Measurements from ENCODE around the gene PPP1R8.
"Not testable (repeated sequence)": the region's sequence is repeated elsewhere in the genome, so short reads cannot be mapped to it uniquely, and the experiment has no call there.

The PPP1R8 gene

GRCh38 chr1:27830621-27831440 lies at the start of gene PPP1R8:
Gene PPP1R8, plus strand, starts transcription at chr1:27830782. Its CDS starts 54 bp downstream, at chr1:27830836.
- ATAC-seq: peak; percentile 100
- DNase-seq: peak; percentile 92

- no peak for DNase-seq
- ATAC-seq: no peak
Measured at GRCh38 chr1:27782950-27783349, 47.6 kb upstream of the PPP1R8 start.

GRCh38 chr1:27784700-27785099 lies 45.9 kb upstream of the PPP1R8 start:
- ATAC-seq: no peak
- no peak for DNase-seq

- ATAC-seq (no peak), DNase-seq (no peak)
Measured at GRCh38 chr1:27785781-27786455, 44.7 kb upstream of the PPP1R8 start.

- no peak for DNase-seq
- no peak for ATAC-seq
Measured at GRCh38 chr1:27787895-27788294, 42.7 kb upstream of the PPP1R8 start.

GRCh38 chr1:27789540-27790041 lies 41.0 kb upstream of the PPP1R8 start:
- no peak for DNase-seq
- ATAC-seq: no peak

- ATAC-seq: not testable (repeated sequence)
Measured at GRCh38 chr1:27790270-27790669, 40.3 kb upstream of the PPP1R8 start.

GRCh38 chr1:27795601-27796000 lies 35.0 kb upstream of the PPP1R8 start:
- ATAC-seq: no peak

More at GRCh38 chr1:27790270-27790669, 40.3 kb upstream of the PPP1R8 start:
- DNase-seq: not testable (repeated sequence)

GRCh38 chr1:27804791-27805190 lies 25.8 kb upstream of the PPP1R8 start:
- ATAC-seq (peak; percentile 71), DNase-seq (peak; percentile 10)

More at GRCh38 chr1:27795601-27796000, 35.0 kb upstream of the PPP1R8 start:
- DNase-seq: no peak

GRCh38 chr1:27806758-27807157 lies 23.8 kb upstream of the PPP1R8 start:
- DNase-seq: no peak
- no peak for ATAC-seq

GRCh38 chr1:27807385-27807784 lies 23.2 kb upstream of the PPP1R8 start:
- DNase-seq: no peak
- no peak for ATAC-seq

DNA sequence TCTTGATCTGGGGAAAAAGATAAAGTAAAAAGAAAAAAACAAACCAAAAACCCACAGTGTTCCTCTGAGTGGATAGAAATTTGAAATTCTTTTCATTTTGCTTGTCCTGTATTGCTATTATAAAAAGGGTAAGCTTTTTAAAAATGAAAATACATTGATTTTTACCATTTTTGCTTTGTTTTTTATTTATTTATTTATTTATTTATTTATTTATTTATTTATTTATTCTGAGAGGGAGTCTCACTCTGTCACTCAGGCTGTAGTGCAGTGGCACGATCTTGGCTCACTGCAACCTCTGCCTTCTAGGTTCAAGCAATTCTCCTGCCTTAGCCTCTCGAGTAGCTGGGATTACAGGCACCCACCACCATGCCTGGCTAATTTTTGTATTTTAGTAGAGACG lies 22.5 kb upstream of the PPP1R8 start:
- ATAC-seq, DNase-seq: not testable (repeated sequence)

- ATAC-seq: no peak
- DNase-seq: no peak
Measured at GRCh38 chr1:27809883-27810282, 20.7 kb upstream of the PPP1R8 start.

DNA sequence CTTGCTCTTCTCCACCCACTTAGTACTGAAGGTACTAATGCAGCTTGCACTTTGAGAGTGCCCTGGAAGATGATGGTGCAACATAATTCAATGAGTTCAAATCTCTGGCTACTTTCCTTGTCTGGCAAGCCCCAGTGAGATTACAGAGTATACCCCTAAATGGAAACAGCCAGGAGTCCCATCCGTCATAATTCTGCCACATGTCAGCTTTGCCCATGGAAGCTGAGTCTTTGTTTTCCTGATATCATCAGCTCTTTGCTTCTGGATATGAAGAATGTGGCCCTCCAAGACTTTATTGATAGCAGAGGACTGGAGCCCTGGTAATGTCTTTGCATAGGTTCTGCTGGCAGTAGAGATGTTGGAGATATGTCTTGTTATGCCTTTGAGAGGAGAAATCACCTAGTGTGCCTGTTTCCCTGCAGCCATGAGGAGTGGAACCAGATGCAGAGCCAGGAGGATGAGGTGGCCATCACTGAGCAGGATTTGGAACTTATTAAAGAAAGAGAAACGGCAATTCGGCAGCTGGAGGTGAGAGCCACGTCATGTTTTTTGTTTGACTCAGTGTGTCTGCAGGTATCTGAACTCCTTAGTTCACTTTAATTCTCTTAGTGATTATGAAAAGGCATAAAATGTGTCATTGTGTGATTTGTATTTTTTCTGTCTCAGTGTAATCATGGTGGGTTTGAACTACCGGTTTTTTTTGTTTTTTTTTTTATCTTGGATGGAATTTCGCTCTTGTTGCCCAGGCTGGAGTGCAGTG lies 18.7 kb upstream of the PPP1R8 start:
- DNase-seq (no peak), ATAC-seq (no peak)

- DNase-seq (no peak), ATAC-seq (no peak)
Measured at GRCh38 chr1:27816921-27817630, 13.5 kb upstream of the PPP1R8 start.

- DNase-seq (no peak), ATAC-seq (no peak)
Measured at GRCh38 chr1:27821761-27822315, 8.7 kb upstream of the PPP1R8 start.

DNA sequence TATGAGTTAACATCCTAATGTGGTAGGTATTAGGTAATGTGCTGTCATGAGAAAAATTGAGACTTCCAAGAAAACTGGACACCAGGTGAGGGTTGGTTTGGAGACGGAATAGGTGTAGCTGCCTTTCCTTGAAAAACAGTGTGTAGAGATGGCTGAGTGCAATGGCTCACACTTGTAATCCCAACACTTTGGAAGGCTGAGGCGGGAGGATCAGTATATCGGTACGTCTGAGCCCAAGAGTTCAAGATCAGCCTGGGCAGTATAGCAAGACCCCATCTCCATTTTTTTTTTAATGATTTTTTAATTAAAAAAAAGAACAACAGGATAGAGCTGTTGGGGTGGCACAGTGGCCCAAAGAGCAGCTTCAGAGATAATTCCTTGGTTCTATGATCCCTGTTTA lies 6.8 kb upstream of the PPP1R8 start:
- ATAC-seq: no peak
- no peak for DNase-seq

GRCh38 chr1:27824411-27824810 lies 6.2 kb upstream of the PPP1R8 start:
- ATAC-seq: no peak
- DNase-seq: no peak

DNA sequence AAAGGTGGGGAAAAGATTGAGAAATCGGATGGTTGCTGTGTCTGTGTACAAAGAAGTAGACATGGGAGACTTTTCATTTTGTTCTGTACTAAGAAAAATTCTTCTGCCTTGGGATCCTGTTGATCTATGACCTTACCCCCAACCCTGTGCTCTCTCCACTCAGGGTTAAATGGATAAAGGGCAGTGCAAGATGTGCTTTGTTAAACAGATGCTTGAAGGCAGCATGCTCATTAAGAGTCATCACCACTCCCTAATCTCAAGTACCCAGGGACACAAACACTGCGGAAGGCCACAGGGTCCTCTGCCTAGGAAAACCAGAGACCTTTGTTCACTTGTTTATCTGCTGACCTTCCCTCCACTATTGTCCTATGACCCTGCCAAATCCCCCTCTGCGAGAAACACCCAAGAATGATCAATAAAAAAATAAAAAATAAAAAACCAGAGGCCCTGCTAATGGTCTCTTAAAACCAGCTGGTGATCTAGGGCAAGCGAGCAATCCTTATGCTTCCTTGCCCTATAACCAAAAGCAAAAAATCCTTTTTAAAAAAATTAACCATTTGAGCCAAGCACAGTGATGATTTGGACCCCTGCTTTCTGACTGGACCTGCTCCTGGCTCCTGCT lies 1.1 kb upstream of the PPP1R8 start:
- not testable (repeated sequence) for DNase-seq, ATAC-seq

GRCh38 chr1:27831568-27832410 lies 1.2 kb downstream of the PPP1R8 start:
- DNase-seq: no peak

More at GRCh38 chr1:27831568-27832410, 1.2 kb downstream of the PPP1R8 start:
- ATAC-seq: no peak

Measured in stimulated activated naive CD8-positive, alpha-beta T cell treated with anti-CD3 and anti-CD28 coated beads, Interleukin-15, Interleukin-2, amounts not matched to agents 100 U/mL and 50 U/mL, for 24 hours (primary cell).